RKO (cell line): ENCODE measurements around the gene SUGCT.
A peak's percentile ranks its signal among the peaks of the same experiment; 100 is the strongest.

Experiments used
- DNase-seq: peaks from one replicate; pipeline ENCODE4 v3.0.0-alpha.2; 2016; ENCODE audit warnings: low spot score

The SUGCT gene

DNA sequence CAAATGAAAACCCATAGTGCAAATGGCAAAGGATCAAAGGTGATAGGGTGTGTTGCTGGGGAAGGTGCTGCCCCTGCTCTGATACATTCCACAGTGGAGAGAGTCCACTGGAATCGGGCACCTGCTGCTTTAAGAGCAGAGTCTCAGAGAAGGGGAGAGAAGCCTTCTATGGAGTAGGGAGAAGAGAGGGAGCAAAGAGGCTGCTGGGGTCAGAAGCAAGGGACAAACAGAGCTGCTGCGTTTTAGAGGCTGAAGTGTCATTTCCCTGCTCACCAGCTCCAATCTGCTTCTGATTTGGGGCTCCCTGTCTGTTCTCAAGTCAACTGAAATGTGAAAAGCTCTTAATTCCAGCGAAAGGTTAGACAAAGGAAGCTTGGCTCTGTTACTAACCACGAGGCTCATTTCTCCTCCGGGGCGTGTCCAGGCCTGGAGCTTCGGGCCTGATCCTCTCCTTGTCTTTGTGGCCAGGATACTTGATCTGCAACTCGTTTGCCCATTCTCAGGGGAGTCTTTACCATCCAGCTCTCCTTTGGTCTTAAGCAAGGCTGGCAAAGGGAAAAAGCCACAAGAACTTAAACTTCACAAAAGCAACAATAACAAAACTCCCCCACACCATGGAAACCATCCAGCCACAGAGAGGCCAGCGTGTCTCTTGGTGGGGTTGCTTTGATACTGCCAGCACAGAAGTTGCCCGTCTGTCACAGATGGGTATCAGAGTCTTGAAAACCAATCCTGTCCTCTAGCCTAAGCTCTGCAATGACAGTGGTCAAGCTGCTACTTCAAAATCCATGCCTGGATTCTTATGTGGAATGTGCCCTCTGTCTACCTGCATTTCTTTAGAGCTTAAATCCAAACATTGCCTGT, 692.6 kb downstream of the SUGCT start:
- DNase-seq, result no peak

DNA sequence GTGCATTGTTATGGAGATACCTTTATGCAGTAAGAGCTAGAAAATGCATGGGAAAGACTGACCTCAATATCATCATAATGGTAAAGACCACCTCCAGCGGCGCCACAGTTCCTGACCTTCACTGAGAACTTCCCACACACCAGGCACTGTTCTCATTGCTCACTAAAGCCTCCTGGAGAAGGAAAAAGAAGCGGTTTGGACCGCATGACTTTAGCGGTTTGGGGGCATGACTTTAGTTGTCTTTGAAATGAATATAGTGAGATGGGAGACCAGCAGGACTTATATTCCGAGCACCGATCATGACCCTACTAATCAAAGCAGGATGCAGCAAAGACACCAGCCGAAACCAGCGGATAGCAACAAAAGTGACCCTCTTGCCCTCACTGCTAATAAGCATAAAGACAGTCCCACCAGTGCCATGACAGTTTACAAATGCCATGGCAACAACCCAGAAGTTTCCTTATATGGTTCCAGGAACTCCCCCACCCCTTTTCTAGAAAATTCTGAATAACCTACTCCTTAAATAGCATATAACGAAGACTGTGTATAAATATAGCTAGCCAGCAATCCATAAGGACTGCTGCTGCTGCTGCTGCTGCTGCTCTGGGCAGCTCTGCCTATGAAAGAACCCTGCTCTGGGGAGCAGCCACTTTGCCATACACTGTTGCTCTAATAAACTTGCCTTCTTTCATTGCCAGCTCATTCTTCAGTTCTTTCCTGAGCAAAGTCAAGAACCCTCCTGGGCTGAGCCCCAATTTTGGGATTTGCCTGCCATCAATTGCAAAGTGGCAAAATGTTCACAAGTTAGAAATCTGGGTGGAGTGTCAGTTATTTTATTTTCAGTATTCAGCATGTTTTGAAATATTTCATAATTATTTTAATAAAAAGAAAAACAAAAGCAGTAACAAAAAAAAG, 694.1 kb downstream of the SUGCT start:
- no peak for DNase-seq

DNA sequence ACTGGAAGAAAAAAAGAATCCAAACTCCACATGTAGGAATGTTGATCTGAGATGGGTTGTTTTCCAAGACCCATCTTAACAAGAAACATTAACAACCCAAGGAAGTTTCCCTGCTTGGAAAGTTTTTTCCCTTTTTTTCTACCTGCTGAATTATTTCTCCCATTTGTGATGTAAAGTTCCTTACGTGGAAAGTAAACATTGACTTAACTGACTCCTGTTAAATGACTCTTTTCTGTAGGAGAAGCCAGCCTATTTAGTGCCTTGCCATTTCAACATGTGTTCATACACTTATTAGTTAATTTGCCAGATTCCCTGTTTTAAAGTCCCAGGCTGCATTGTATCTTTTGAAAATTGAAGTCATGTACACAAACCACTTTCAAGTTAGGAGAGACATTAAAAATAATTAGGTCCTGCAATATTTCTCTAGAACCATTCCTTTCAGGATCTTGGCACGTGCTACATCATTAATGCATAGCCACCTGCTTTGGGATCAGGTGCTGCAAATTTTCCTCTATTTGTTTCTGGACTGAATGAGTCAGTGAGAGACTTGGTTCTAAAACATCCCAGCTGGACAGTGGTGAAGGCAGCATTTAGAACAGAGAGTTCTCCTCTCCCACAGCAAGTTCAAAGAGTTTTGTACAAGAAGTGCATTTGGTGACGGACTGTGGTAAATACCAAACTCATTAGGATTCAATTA, 698.5 kb downstream of the SUGCT start:
- no peak for DNase-seq

DNA sequence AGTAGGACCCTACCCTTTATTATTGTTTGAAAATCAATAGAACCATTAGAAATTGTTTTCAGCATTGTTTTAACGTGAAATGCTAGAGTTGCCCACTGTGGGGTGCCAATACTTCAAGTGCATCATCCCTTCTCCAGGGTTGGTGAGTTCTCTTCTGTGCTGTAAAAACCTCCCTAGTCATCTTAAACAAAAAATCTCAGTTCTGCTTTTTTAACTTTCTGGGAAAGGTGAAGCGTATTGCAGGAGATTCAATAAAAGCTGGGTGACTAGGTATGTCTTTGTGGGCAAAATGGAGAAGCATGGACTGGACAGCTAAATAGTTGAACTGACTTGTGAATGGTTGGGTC, 699.1 kb downstream of the SUGCT start:
- no peak for DNase-seq

DNA sequence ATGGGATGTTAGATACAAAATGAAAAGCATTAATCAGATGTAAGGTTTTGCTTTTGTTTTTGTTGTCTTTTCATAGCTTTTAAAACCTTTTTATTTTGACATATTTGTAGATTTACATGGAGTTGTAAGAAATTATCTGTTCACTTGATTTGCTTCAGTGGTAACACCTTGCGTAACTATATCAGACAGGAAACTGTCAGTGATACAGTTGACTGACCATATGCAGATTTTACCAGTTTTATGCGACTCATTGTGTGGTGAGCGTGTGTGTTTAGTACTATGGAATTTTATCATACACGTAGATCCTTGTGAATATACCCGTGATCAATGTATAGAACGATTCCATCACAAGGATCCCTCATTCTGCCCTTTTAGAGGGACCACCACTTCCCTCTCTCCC, 701.4 kb downstream of the SUGCT start:
- peak; percentile 8 for DNase-seq

DNA sequence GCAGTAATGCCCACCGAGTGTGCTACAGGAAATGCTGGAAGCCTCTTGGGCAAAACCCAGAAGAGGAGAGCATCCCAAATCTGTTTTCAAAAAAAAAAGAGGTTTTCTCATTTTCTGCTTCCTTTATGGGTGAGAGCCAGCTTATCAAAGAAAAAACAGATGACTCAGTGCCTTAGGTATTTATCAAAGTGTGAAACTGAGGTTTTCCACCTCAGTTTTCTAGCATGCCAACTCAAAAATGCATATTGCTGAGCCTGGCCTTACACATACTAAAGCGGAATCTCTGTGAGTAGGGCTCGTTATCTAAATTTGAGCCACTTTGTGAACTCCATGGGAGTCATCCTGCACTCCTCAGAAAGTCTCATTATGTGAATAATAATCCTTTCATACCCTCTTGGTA, 705.1 kb downstream of the SUGCT start:
- DNase-seq, result no peak

DNA sequence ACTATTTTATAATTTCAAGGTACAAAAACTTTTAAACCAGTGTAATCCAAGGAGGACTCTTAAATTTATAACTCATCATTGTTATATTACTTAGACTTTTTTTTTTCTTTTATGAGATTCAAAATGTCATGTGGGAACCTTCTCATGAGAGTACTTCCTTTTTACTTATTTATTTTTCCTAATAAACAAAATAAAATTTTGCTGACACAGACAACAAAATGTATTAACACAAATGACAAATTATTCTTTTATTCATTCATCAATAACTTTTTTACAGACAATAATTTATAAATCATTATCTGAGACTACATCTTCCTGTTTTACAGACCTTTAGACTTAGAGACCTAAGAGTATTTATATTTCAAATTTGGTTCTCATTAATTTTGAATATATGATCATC, 706.2 kb downstream of the SUGCT start:
- no peak for DNase-seq

DNA sequence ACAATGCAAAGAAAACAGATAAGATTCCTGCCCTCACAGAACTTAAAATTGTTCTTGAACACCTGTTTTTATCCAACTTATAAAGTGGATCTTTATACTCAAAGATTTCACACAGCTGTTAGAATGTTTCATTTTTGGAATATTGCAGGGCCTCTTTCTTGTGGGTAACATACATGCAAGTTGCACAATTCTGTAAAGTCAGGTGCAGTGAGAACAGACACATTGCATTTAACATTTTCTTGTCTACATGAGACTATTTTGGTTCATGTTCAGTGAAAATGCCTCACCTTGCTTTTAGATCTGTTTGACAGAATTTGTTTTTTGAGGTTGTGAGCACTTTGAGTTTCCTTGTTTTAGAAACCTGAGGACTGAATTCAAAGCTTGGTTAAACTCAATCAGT, 707.8 kb downstream of the SUGCT start:
- DNase-seq, result no peak

DNA sequence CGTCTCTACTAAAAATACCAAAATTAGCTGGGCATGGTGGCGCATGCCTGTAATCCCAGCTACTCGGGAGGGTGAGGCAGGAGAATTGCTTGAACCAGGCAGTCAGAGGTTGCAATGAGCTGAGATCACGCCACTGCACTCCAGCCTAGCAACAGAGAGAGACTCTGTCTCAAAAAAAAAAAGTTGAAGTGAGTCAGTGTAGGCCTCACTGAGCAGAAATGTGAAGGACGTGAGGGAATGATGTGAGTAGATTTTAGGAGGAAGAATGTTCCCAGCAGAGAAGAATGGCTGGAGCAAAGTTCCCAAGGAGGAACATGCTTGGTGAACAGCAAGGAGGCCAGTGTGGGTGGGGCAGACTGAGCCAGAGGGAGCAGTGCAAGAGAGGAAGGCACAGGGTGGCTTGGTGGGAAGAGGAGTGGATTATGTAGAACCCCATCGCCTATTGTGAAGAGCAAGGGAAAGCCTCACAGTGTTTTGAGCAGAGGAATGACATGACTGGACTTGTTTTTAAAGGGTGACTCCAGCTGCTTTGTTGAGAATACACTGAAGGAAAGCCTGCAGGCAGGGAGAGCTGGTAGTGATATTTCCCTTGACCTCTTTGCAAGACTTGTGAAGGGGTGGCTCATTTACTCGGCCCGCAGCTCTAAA, 708.7 kb downstream of the SUGCT start:
- DNase-seq, result no peak

DNA sequence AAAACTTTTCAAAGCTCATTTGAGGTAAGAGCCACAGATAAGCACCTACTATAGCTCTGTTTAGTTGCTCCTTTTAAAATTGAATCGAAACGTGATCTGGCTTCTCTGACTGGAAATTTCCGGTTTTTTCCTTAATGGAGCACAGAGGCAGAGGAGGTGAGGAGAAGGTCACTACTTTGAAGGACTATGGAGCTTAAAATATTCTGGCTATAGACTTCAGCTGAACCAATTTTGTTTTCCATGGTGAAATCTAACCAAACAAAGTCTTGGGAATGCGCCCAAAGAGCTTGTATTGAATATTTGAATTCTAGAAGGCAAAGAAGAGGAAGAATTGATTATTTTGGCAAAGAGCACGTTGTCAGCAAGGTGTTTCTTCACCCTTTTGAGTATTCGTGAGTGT, 711.1 kb downstream of the SUGCT start:
- DNase-seq, result no peak

DNA sequence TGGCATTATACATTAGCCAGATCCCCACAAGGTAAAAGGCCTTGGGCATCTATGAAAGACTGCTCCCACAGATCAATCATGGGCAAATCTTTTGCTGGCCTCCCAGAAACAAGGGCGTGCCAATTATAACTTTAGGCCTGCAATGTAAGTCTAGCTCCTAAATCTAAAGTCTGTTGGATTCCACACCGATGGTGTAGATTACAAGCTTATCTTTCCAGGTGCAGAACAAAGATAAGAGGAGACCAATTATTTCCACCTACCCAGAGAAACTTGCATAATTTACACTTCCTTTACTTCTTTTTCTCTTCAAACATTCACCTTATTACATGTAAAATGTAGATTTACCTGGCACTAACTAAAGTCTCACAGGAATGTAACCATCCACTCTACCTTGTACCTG, 713.1 kb downstream of the SUGCT start:
- DNase-seq, result no peak

DNA sequence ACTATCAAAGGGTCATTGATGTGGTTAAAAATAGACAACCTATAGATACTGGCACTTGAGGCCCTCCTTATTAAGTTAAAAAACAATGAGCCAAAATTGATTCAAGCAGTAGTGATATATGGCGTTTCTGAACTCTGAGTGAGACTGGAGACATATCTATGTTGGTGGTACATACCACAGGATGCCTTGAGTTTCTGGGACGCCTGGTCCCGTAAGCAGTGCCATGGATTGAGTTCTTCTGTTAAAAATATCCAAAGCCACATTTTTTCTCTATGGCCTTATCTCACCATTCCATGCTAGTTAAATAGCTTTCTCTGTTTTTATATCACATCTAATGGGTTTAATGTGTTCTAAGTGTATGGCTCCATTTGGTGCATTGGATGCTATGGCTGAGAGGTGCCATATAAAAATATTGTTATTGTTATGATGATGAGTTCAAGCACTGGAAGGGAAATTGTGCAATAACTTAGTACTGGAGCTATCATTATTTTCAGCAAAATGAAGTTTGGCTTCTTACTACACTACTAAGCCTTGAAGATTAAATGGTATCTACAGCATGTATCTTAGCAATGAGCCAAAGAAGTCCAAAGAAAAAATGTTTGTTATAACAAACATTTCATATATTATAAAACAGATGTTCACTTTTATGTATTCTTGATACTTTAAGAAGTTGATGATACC, 713.9 kb downstream of the SUGCT start:
- no peak for DNase-seq

DNA sequence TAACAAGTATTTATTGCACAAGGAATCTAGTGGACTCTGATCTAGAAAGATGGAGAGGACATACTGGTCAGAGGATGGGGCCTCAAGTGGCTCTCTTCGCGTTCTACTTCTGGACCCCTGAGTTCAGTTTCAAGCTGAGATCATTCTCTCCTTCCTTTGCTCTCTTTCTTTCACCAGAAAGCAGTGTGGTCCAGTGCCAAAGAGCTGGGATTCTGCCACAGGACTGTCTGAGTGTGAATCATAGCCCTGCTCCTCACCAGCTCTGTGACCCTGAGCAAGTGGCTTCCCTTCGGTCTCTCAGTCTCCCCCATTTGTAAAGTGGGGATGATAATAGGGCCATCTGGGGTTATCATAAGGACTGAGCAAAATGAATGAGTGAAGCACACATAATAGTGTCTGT, 715.2 kb downstream of the SUGCT start:
- DNase-seq, result no peak

DNA sequence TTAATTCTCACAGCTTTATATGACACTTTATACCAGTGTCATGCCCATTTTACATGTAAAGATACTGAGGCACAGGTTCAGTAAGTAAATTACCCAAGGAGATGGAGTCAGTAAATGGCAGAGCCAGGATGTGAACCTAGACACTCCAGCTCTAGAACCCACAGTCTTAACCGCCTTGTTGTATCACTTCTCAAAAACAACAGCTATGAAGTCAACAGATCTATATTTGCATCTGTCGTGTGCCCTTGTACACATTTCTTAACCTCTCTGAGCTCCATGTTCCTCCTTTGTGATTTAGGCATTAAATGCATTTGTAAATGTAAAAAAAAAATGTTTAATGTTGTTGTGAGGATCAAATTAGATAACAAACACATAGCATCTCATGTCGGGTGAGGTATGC, 716.2 kb downstream of the SUGCT start:
- DNase-seq, result no peak

DNA sequence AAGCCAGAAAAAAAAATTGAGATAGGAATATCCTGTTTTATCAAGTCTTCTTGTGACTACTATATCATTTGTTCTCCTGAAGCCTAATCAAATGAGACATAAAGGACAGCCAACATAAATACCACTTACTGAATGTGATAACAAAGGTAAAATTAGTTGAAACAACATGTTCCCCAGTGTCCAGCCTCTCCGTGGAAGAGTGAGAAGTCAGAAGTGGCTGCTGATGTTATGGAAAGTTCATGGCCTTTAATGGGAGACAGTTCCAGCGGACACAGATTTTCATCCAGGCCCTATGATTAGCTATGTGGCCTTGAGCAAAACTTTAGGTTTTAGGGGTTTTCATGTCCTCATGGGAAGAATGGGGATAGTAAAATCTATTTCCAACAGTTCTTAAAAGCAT, 724.3 kb downstream of the SUGCT start:
- DNase-seq, result no peak

DNA sequence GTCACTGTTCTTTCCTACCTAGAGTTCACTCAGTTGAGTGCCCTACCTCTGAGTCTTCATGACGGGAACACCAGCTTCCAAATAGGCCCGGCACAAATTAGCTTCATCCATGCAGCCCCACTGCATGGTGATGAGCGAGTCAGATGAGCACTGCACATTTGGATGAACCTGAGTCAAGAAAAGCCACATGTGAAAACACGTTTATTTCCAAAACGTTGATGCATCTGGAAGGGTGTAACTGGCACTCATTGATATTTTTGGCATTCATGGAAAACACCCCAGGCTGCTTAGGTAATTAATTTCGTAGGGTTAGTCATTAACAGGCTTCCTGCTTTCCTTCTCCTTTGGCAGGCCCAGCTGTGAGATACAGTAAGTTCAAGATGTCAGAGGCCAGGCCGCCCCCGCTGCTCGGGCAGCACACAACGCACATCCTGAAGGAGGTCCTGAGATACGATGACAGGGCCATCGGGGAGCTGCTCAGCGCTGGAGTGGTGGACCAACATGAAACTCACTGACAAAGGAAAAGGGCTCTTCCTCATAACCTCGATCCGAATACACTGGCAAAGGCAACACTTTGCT, 725.2 kb downstream of the SUGCT start:
- no peak for DNase-seq

DNA sequence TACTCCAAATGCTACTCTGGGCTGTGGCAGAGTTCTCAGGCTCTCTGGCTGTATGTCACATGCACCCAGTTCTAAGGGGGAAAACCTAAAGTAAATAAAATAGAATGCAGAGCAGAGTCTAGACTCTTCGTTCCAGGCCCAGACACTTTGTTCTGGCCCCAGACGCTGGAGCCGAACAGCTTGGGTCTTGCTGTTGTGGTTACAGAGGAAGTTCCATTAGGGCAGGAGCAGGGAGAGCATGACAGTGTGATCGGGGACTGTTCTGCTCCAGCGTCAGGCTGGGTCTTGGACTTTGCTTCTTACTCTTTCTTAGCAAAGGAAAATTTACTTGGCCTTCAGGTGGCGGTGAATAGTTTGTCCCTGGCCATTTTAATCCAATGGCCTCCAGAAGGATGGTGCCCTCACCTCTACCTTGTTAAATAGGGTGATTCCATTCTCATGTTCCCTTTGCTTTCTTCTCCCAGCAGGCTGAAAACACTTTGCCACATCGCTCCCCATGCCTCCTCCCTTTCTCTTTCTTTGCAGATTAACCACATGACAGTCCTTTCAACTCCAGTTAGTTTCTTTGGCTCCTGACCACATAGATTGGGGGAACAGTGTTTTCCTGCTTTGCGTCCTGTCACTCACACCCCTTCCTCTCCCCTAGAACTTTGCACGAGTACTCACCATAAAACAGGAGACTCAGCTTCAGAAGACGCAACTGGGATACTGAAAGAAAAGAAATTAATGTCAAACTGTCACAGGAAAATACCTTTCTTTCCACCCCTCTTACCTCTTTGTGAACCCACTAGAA, 730.8 kb downstream of the SUGCT start:
- no peak for DNase-seq

DNA sequence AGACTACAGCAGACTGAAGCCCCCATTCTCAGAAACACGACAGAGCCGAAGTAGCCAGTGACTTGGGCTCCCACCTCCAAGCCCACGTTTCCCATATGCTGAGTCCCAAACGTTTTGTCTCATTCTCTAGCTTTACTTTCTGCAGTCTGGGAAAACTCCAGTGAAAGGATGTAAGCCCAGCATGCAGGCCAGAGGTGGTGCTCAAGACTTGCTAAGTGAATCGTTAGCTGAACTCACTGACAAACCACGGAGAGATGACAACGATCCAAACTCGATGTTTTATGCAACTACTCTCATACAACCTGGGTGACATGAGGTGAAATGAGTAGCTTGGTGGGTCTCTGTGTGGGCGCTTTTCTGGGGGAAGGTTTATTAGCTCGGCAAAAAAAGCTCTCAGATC, 731.8 kb downstream of the SUGCT start:
- DNase-seq, result no peak

DNA sequence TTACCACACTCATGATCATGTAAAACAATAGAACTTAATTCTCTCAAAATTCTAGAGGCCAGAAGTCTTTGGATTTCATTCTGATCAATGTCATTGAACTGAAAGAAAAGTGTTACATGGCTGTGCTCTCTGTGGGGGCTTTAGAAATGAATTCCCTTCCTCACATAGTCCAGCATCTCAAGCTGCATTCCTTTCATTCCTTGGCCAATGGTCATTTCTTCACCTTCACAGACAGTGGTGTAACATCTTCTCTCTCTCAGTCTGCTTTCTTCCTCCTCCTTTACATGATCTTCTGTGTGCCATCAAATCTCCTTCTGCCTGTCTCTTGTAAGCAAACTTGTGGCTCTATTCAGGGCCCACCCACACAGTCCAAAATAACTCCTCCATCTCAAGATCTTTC, 735.3 kb downstream of the SUGCT start:
- DNase-seq, result no peak

DNA sequence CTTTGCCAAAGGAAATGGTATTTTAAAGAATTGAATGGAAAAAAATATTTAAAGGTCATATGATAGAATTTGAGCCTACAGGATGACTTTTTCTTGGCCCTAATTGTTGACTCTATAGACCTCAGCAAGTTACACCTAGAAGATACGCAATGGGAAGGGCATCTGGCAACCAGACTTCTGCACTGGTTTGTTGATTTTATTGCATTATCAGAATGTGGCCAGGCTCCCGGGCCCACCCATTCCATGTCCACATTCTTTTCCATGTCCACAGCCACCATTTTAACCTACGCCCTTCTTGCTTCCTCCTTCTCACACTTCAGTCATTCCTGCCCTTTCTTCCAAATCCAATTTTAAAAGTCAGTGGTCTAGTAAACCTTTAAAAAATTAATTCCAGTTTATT, 738.4 kb downstream of the SUGCT start:
- no peak for DNase-seq
